K562 (cell line): ENCODE results near the gene CCDC167. TPM values are rescaled to one million over a fixed set of nuclear protein-coding genes. Genes with fewer than 3 reads are reported as not detected.
A peak's percentile ranks its signal among the peaks of the same experiment; 100 is the strongest.

Experiments
- ATAC-seq: fragments of 200-7000 bp; cut with Tn5 transposase; 3 replicates; pipeline ENCODE4 v1.9.1; 2020; ENCODE audit warnings: moderate library complexity
- BruUV-seq: library from RNA; stranded (reverse); fragments of 400-500 nt; replicated peaks from 2 replicates; lab custom pipeline; 2021; lab: Mats Ljungman, UMichigan
- CTCF ChIA-PET: fragments of 300-600 bp; formaldehyde crosslinking; extraction: SDS; loops from one replicate; lab custom pipeline; 2021; ENCODE audit warnings: low intra/inter-chr PET ratio; lab: Yijun Ruan, JAX
- POLR2A ChIA-PET: fragments of 300-600, 350-650 bp; sonication (Branson Sonifier 250); formaldehyde crosslinking; extraction: SDS; loops from one replicate; lab custom pipeline; 2021; ENCODE audit warnings: antibody characterized with exemption, inconsistent platforms; lab: Yijun Ruan, JAX
- DNase-seq, 4 experiments: peaks; one replicate each; pipeline versions ENCODE4 v3.0.0 to v3.0.0-alpha.2; 2011 to 2018; ENCODE audit warnings: low spot score in 3 of 4, mixed read lengths in 3 of 4; ENCODE audit errors: extremely low read depth in 1 of 4
- FAIRE-seq: peaks from 2 replicates; lab custom pipeline; 2011; peaks lifted over from hg19 to GRCh38; lab: Jason Lieb, UNC
- H2AFZ ChIP-seq: 2 replicates; pipeline ENCODE4 v1.6.0; 2011; ENCODE audit warnings: low read depth, low read length, control low read depth, inconsistent platforms
- H3K27ac ChIP-seq: fragments of 200-600 bp; 3 replicates; pipeline ENCODE4 v1.8.0; 2011; ENCODE audit warnings: low read depth, mild to moderate bottlenecking, control low read depth, inconsistent platforms, low read length, moderate library complexity, mixed read lengths; ENCODE audit errors: extremely low read depth
- H3K27me3 ChIP-seq, 2 experiments: fragments of 300-600 bp in 1 of 2; 2 replicates in 1 of 2; 3 replicates in 1 of 2; pipeline versions ENCODE4 v1.6.0 to v1.8.0; 2011; ENCODE audit warnings: inconsistent platforms in 2 of 2, low read length in 2 of 2, mild to moderate bottlenecking in 1 of 2, mixed read lengths in 1 of 2, moderate library complexity in 1 of 2; ENCODE audit not compliant: control insufficient read depth in 2 of 2, insufficient read depth in 2 of 2
- H3K36me3 ChIP-seq: fragments of 300-600 bp; 3 replicates; pipeline ENCODE4 v1.8.0; 2011; ENCODE audit warnings: mild to moderate bottlenecking, low read length, inconsistent platforms; ENCODE audit not compliant: control insufficient read depth, insufficient read depth
- H3K4me1 ChIP-seq, 2 experiments: fragments of 200-600 bp in 1 of 2; replicated peaks in 1 of 2; 2 replicates in 1 of 2; 3 replicates in 1 of 2; pipeline versions ENCODE4 v1.5.1 to v1.8.0; 2011; ENCODE audit warnings: inconsistent platforms in 2 of 2, low read length in 2 of 2, mild to moderate bottlenecking in 1 of 2, mixed read lengths in 1 of 2, moderate library complexity in 1 of 2; ENCODE audit not compliant: control insufficient read depth in 2 of 2, insufficient read depth in 2 of 2
- H3K4me2 ChIP-seq: 2 replicates; pipeline ENCODE4 v1.6.1; 2011; ENCODE audit warnings: low read length, control low read depth, inconsistent platforms, mixed read lengths; ENCODE audit not compliant: insufficient read depth
- H3K4me3 ChIP-seq: fragments of 200-600 bp; sonication (generic), shearing (Covaris generic); 2 replicates; pipeline ENCODE4 v1.5.1; 2016; ENCODE audit warnings: control low read depth, inconsistent platforms
- H3K79me2 ChIP-seq: fragments of 200-600 bp; 3 replicates; pipeline ENCODE4 v1.8.0; 2011; ENCODE audit warnings: low read length, inconsistent platforms; ENCODE audit not compliant: control insufficient read depth, insufficient read depth
- H3K9ac ChIP-seq, 2 experiments: 2 replicates each; pipeline versions ENCODE4 v1.6.0 to v1.6.1; 2011; ENCODE audit warnings: low read depth in 2 of 2, low read length in 2 of 2, control low read depth in 1 of 2, inconsistent platforms in 1 of 2, mild to moderate bottlenecking in 1 of 2, mixed read lengths in 1 of 2; ENCODE audit not compliant: insufficient read depth in 1 of 2
- H3K9me1 ChIP-seq: one replicate; pipeline ENCODE4 v1.6.0; 2011; ENCODE audit warnings: inconsistent platforms, mild to moderate bottlenecking, low read length, moderate library complexity; ENCODE audit not compliant: control insufficient read depth, insufficient read depth
- H3K9me3 ChIP-seq: replicated peaks from 2 replicates; pipeline ENCODE4 v1.5.1; 2011; ENCODE audit warnings: low read depth, low read length, inconsistent platforms; ENCODE audit not compliant: control insufficient read depth, insufficient read depth
- H4K20me1 ChIP-seq: replicated peaks from 2 replicates; pipeline ENCODE4 v1.6.1; 2011; ENCODE audit warnings: low read length, inconsistent platforms, mixed read lengths; ENCODE audit not compliant: control insufficient read depth, insufficient read depth
- CHD2 ChIP-seq: IDR thresholded peaks from 2 replicates; pipeline ENCODE4 v1.6.1; 2011; ENCODE audit warnings: low read depth, low read length
- E2F3 ChIP-seq: fragments of 250-450 bp; sonication (Bioruptor Pico); IDR thresholded peaks from 2 replicates; pipeline ENCODE4 v1.4.0; 2020; ENCODE audit warnings: mild to moderate bottlenecking
- PRDM10 ChIP-seq: fragments of 450-650 bp; IDR thresholded peaks from 2 replicates; pipeline ENCODE4 v1.6.1; 2018; ENCODE audit not compliant: partially characterized antibody
- TEAD2 ChIP-seq: fragments of 450-650 bp; IDR thresholded peaks from 2 replicates; pipeline ENCODE4 v1.6.1; 2016; ENCODE audit warnings: missing genetic modification characterization, control low read depth, missing compliant biosample characterization
- ZFPM2 ChIP-seq: fragments of 250-450 bp; sonication (Bioruptor Pico); IDR thresholded peaks from 2 replicates; pipeline ENCODE4 v1.5.1; 2022; ENCODE audit warnings: mild to moderate bottlenecking
- ZKSCAN1 ChIP-seq: fragments of 150-350 bp; IDR thresholded peaks from 2 replicates; pipeline ENCODE4 v1.6.1; 2016; ENCODE audit warnings: low read depth, low read length
- ZNF57 ChIP-seq: fragments of 450-650 bp; formaldehyde crosslinking; IDR thresholded peaks from 2 replicates; pipeline ENCODE4 v1.4.0; 2020; ENCODE audit warnings: mild to moderate bottlenecking, moderate library complexity
- WGBS: fragments of 100-300 bp; shearing (Covaris generic); methylation state at CpG from one replicate; pipeline ENCODE4 v1.1.6; 2016; ENCODE audit warnings: low coverage, mixed read lengths; ENCODE audit not compliant: insufficient coverage; ENCODE audit errors: missing lambda C conversion rate; 5-methylcytosine and 5-hydroxymethylcytosine counted together
- in situ Hi-C: fragments of 300-500 bp; cut with MboI; formaldehyde crosslinking; loops from 4 replicates; pipeline ENCODE4 v1.15.0; 2018; ENCODE audit warnings: inconsistent platforms, mixed read lengths
- intact Hi-C: fragments of 100-400 bp; cut with micrococcal nuclease; formaldehyde crosslinking; loops from 2 replicates; pipeline ENCODE4 v1.14.2; 2022
- polyA plus RNA-seq, 8 experiments: library from polyadenylated mRNA; depleted of rRNA in 4 of 8; stranded (reverse) in 5 of 8; unstranded in 3 of 8; fragments of >200 nt; fragmentation: Nextera tagmentation in 2 of 8; fragmentation: Illumina TruSeq in 1 of 8; extraction: Ambion mirVana in 2 of 8; extraction: Trizol in 1 of 8; gene quantifications; 2 replicates each; pipeline versions ENCODE4 v1.2.1 to v1.2.3, GENCODE V29; 2011 to 2014; ENCODE audit warnings: inconsistent platforms in 1 of 8, missing spikeins in 1 of 8
- total RNA-seq, 7 experiments: library from RNA; depleted of rRNA in 6 of 7; stranded (reverse); fragments of >200 nt in 6 of 7; fragmentation: Illumina TruSeq in 2 of 7; extraction: Trizol in 2 of 7; gene quantifications; 2 replicates each; pipeline versions ENCODE4 v1.2.1 to v1.2.3, GENCODE V29; 2011 to 2021; ENCODE audit warnings: low replicate concordance in 1 of 7
- TF ChIP-seq, protein P1 (sequence below): fragments of 250-450 bp; sonication (Bioruptor Pico); IDR thresholded peaks from 2 replicates; pipeline ENCODE4 v1.8.0; 2022; ENCODE audit warnings: moderate library complexity, mild to moderate bottlenecking, inconsistent platforms

CCDC167 gene
- total and polyA plus RNA-seq, 9 of the 15 experiments (the other 6 are each of a cell fraction or from before 2014, with no cell fraction given), result 26.0 to 114 (median 45.2) TPM

DNA sequence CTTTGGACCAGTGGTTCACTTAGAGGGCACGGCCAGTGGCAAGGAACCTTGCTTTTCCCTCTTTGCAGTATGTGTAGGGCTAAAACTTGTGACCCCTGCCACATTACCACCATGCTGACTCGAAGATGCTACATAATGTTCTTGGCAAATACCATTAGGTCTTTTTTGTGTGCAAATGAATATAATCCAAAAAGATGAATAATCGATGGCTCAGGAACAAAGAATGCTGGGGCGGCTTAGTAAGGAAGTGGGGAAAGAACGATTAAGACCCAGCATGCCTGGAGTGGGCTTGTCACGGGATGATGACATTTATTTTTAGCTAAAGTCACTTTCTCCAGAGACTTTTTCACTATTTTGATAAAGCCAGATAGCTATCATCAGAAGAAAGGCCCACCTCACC lies 43.6 kb downstream of the CCDC167 start:
- Histone ChIP-seq H3K9ac (no peak overlapping the region), H3K79me2 (no peaks in the 10 kb centered on the region), H3K4me1 (peaks cover 5 to 24% of the 10 kb centered on the region in 2 experiments), H3K36me3 (peaks cover 96% of the 10 kb centered on the region), H3K4me3 (no peak overlapping the region), H2AFZ (no peak overlapping the region), H3K27me3 (no peaks in the 10 kb centered on the region), H3K9me3 (no peaks in the 10 kb centered on the region), H4K20me1 (peaks cover 8% of the 10 kb centered on the region; the same call in 1 of the 2 replicates), H3K9me1 (no peaks in the 10 kb centered on the region), H3K27ac (no peak overlapping the region), H3K4me2 (no peak overlapping the region)
- POLR2A ChIA-PET, result interaction anchor here (0.7 to 2.1 kb wide), 2 partner anchors 15 to 20 kb away, joined by 4 to 7 read pairs; no protein-coding TSS in a partner anchor
- no peak for ATAC-seq
- intact Hi-C loops, result no loop called here
- 85% methylated on average over 6 of the region's 6 CpGs for WGBS
- no peak for FAIRE-seq
- CTCF ChIA-PET, result no interaction called here
- TF ChIP-seq ZFPM2 (CRISPR knock-in tag) (no peak), ZNF57 (no peak), ZKSCAN1 (no peak), CHD2 (no peak), E2F3 (CRISPR knock-in tag) (no peak)
- no peak for DNase-seq
- no TSS peak for BruUV-seq
- in situ Hi-C loops, result no loop called here

GRCh38 chr6:37454420-37455140 lies 45.1 kb downstream of the CCDC167 start:
- H4K20me1 ChIP-seq, result 0 out of 2 replicates have a peak, but pooled peaks cover 3% of the 10 kb centered on the region
- no peak overlapping the region for H2AFZ ChIP-seq
- CTCF ChIA-PET, result no interaction called here
- BruUV-seq, result no TSS peak
- H3K79me2 ChIP-seq, result no peaks in the 10 kb centered on the region
- no peak for TF ChIP-seq TEAD2 (tag)
- TF ChIP-seq PRDM10, result peak; percentile 68
- TF ChIP-seq, protein P1, sequence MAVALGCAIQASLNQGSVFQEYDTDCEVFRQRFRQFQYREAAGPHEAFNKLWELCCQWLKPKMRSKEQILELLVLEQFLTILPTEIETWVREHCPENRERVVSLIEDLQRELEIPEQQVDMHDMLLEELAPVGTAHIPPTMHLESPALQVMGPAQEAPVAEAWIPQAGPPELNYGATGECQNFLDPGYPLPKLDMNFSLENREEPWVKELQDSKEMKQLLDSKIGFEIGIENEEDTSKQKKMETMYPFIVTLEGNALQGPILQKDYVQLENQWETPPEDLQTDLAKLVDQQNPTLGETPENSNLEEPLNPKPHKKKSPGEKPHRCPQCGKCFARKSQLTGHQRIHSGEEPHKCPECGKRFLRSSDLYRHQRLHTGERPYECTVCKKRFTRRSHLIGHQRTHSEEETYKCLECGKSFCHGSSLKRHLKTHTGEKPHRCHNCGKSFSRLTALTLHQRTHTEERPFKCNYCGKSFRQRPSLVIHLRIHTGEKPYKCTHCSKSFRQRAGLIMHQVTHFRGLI, result no peak
- TF ChIP-seq, all 486 proteins: peak for 1
- 83% methylated on average over 8 of the region's 8 CpGs for WGBS
- H3K36me3 ChIP-seq, result peaks cover 96% of the 10 kb centered on the region
- no peak overlapping the region for H3K4me2 ChIP-seq
- peaks cover under 1 to 9% of the 10 kb centered on the region in 2 experiments; a peak in 4 of 5 replicates for H3K4me1 ChIP-seq
- H3K9me1 ChIP-seq, result no peaks in the 10 kb centered on the region
- no peak overlapping the region for H3K9ac ChIP-seq
- H3K9me3 ChIP-seq, result no peaks in the 10 kb centered on the region
- no peak for FAIRE-seq
- no peak for DNase-seq
- H3K4me3 ChIP-seq, result no peak overlapping the region
- ATAC-seq, result no peak
- intact Hi-C loops, result no loop called here
- no peak overlapping the region for H3K27ac ChIP-seq
- in situ Hi-C loops, result no loop called here
- no peaks in the 10 kb centered on the region for H3K27me3 ChIP-seq
- POLR2A ChIA-PET, result interaction anchor here (0.6 to 2.6 kb wide), 4 partner anchors 21 to 162 kb away, joined by 3 to 10 read pairs (median 3); partner anchors contain the start of gene CMTR1
